Right cardiac atrium (tissue), 5 donors: ENCODE data around the gene GPSM3. TPM values are rescaled to one million over a fixed set of nuclear protein-coding genes. Genes with fewer than 3 reads are reported as not detected.
"Not testable (repeated sequence)": the region's sequence is repeated elsewhere in the genome, so short reads cannot be mapped to it uniquely, and the experiment has no call there.

Source experiments
- ATAC-seq, 2 donors: fragments of 200-7000 bp; cut with Tn5 transposase; one replicate each; pipeline versions ENCODE4 v1.8.0 to v1.9.1; 2020; ENCODE audit warnings: moderate library complexity in 2 of 2, mild to moderate bottlenecking in 1 of 2
- DNase-seq, 3 donors: peaks; one replicate each; pipeline ENCODE4 v3.0.0-alpha.2; 2020
- H3K27ac ChIP-seq: one replicate; pipeline ENCODE4 v1.5.1; 2013; ENCODE audit warnings: mild to moderate bottlenecking, low read length, control low read depth, moderate library complexity
- H3K27me3 ChIP-seq: one replicate; pipeline ENCODE4 v1.6.1; 2013; ENCODE audit not compliant: control insufficient read depth, insufficient read depth
- H3K4me1 ChIP-seq: one replicate; pipeline ENCODE4 v1.6.1; 2013; ENCODE audit warnings: low read length; ENCODE audit not compliant: control insufficient read depth, insufficient read depth
- H3K4me3 ChIP-seq: one replicate; pipeline ENCODE4 v1.5.1; 2013; ENCODE audit warnings: low read length, control low read depth
- H3K9me3 ChIP-seq: one replicate; pipeline ENCODE4 v1.6.1; 2013; ENCODE audit warnings: low read length; ENCODE audit not compliant: control insufficient read depth
- WGBS: extraction: QIAGEN DNeasy Blood & Tissue Kit; methylation state at CpG from one replicate; pipeline ENCODE4 v1.1.7; 2013; 5-methylcytosine and 5-hydroxymethylcytosine counted together
- intact Hi-C, 4 donors: fragments of 100-400 bp; cut with DNase I; formaldehyde crosslinking; loops; one replicate each; pipeline versions ENCODE4 v1.11.0 to v1.14.0; 2022 to 2023
- polyA plus RNA-seq: library from polyadenylated mRNA; stranded (reverse); fragments of 200-250 nt; gene quantifications from one replicate; pipeline ENCODE4 v1.2.3, GENCODE V29; 2013
- total RNA-seq, 4 donors: library from RNA; stranded (reverse); fragmentation: NEBNext Ultra II Directional; extraction: Animal tissue kit (Norgen Biotek cat#: 25700); gene quantifications; one replicate each; pipeline ENCODE4 v1.2.1, GENCODE V29; 2021
- donor health status: healthy with polysubstance abuse.
- donor health status: DM: no; HTN: yes; CAD: no.
- donor health status: DM: no; HTN: no; CAD: no.
- donor health status: DM: no; HTN: yes; CAD: no; lungs with severe emphysema.
- donor health status: DM: yes; HTN: yes; CAD: no.

GPSM3 gene
- total and polyA plus RNA-seq, 5 donors, result 4.0 to 9.5 (median 7.5) TPM

DNA sequence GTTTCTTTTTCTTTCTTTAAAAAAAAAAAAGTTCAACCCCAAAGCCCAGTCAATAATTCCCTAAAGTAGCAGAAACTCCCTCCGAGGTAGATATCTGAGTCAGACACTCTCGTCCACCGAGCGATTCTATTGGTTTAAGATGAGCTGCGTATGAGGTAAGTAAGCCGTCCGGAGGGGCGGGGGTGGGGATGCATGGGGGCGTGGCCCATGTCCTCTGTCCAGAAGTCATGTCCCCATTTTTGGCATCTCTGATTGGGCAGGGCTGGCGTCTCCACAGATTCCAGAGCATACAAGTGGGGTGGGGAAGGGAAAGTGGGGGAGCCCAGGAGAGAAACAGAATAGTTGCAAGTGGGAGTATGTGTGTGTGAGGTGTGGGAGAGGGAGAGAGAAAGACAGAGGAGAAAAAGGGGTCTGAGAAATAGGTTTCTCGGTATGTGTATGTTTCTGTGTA lies 6.7 kb downstream of the GPSM3 start:
- H3K27ac ChIP-seq, result peak overlapping the region; percentile 88
- ATAC-seq (peak; percentile 65 to 74), DNase-seq (peak; percentile 89 to 95 (median 94))
- H3K9me3 ChIP-seq, H3K27me3 ChIP-seq, H3K4me3 ChIP-seq, H3K4me1 ChIP-seq, intact Hi-C loops: not testable (repeated sequence)
- 13% methylated on average over 11 of the region's 11 CpGs for WGBS

DNA sequence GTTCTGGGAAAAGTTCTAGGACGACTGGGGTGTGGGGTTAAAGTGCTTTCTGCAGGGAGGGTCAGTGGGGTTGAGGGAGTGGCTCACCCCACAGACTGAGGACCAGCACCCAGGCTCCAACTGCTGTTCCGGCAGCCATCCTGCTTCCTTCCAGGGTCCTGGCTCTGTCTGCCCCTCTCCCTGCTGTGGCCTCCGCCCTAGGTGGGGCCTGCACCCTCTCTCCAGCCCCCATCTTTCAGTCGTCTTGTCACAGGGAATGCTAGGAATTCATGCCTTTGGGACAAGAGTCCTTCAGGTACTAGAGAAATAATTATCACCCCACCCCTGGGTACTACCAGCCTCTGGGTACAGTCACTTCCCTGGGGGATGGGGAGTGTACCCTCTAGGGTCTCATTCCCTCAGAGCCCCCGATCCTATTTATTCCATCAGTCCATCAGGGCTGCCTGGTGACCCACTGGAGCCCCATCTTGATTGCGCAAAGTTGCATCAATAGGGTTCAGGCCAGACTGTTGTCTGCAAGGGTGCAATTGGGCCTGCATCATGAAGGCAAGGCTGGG lies 8.3 kb downstream of the GPSM3 start, which contains the start of gene AGER:
Gene AGER, minus strand, starts transcription at position 170 of the 557 bp plus-strand sequence. Its CDS starts 31 bp downstream, at position 139.
- no peaks in the 10 kb centered on the region for H3K27me3 ChIP-seq
- H3K4me1 ChIP-seq, result peaks cover 8% of the 10 kb centered on the region
- ATAC-seq, result no peak
- no peak within 1 kb of the TSS for H3K4me3 ChIP-seq
- peak within 1 kb of the TSS; percentile 48 for H3K27ac ChIP-seq
- 70% methylated on average over 6 of the region's 6 CpGs for WGBS
- H3K9me3 ChIP-seq, result no peaks in the 10 kb centered on the region
- intact Hi-C loops, result no loop called here
- DNase-seq, result no peak

DNA sequence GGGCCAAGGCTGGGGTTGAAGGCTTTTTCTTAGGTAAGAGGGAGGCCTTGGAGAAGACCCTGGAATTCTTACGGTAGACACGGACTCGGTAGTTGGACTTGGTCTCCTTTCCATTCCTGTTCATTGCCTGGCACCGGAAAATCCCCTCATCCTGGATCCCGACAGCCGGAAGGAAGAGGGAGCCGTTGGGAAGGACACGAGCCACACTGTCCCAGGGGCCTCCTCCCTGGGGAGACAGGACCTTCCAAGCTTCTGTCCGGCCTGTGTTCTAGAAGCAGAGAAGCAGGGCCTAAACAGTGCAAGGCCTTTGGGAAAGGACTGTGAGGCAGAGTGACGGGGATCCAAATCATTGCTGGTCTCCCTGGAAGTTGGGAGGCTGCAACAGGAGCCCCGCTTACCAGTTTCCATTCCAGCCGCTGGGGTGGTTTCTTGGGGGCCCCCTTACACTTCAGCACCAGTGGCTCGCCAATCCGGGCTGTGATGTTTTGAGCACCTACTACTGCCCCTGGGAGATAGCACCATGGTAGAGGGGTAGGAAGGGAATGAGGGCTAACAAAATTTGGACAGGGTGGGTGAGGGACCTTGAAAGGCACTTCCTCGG lies 8.9 kb downstream of the GPSM3 start:
- intact Hi-C loops, result no loop called here
- H3K27ac ChIP-seq, result peak overlapping the region; percentile 48
- DNase-seq, result peak in 1 of 3 donors; percentile 67

DNA sequence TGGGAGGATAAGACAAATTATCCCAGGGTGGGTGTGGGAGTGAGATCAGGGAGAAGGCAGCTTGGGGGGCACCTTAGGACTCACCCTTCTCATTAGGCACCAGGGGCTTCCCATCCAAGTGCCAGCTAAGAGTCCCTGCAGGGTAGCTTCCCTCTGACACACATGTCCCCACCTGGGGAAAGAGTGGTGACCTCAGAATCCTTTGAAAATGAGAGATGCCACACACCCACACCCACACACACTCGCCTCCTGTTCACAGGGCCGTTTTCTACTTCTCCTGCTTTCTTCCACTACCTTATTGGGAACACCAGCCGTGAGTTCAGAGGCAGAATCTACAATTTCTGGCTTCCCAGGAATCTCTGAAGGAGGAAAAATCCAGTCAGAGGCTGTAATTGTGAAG lies 9.4 kb downstream of the GPSM3 start:
- no peak overlapping the region for H3K4me3 ChIP-seq
- no peak for ATAC-seq
- intact Hi-C loops, result no loop called here
- WGBS, result 79% methylated on average over 3 of the region's 3 CpGs
- no peaks in the 10 kb centered on the region for H3K27me3 ChIP-seq
- no peaks in the 10 kb centered on the region for H3K9me3 ChIP-seq
- H3K4me1 ChIP-seq, result peaks cover 9% of the 10 kb centered on the region
- no peak for DNase-seq
- H3K27ac ChIP-seq, result peak overlapping the region; percentile 21

More for the DNA sequence above, 8.9 kb downstream of the GPSM3 start:
- H3K27me3 ChIP-seq, result no peaks in the 10 kb centered on the region
- WGBS, result 70% methylated on average over 15 of the region's 15 CpGs
- H3K4me3 ChIP-seq, result no peak overlapping the region
- no peak for ATAC-seq
- peaks cover 9% of the 10 kb centered on the region for H3K4me1 ChIP-seq
- H3K9me3 ChIP-seq, result no peaks in the 10 kb centered on the region

DNA sequence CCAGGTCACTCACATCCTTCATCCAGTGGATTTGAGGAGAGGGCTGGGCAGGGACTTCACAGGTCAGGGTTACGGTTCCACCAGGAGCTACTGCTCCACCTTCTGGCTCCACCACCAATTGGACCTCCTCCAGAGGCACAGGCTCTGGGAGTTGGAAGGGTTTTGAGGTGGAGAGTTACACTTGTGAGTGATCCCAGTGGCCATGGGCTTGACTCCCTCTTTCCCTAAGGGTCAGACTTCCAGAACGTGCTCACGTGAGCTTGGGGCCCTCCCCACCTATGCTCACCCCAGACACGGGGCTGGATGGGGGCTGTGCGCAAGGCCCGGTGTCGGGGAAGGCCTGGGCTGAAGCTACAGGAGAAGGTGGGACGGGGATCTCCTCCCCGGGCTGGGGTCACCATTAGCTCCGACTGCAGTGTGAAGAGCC lies 9.9 kb downstream of the GPSM3 start:
- peak in 1 of 3 donors; percentile 18 for DNase-seq
- intact Hi-C loops, result no loop called here
- WGBS, result 82% methylated on average over 10 of the region's 10 CpGs
- no peak for ATAC-seq
- Histone ChIP-seq H3K27ac (no peak overlapping the region), H3K9me3 (no peaks in the 10 kb centered on the region), H3K27me3 (no peaks in the 10 kb centered on the region), H3K4me3 (no peak overlapping the region), H3K4me1 (peaks cover 9% of the 10 kb centered on the region)

DNA sequence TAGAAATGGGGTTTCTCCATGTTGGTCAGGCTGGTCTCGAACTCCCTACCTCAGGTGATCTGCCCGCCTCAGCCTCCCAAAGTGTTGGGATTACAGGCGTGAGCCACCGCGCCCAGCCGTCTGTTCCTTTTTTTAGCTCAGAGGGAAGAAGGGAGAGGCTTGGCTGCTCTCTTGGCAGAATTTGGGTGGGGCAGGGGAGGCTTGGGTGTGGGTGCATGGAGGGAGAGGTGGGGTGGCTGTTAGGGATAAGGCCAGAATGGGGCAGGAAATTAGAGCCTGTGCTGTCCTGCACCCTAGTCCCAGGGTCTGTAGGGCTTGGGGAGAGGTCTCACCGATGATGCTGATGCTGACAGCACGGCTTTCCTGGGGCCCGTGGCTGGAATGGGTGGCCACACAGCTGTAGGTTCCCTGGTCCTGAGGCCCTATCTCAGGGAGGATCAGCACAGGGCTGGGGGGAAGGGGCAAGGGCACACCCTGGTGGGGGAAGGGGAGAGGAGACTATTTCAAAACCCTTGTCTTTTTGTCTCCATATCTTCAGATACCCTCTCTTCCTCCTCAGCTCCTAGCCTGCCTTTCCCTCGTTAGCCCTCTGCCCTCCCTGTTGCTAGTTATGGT lies 10.4 kb downstream of the GPSM3 start:
- H3K4me3 ChIP-seq, result no peak overlapping the region
- ATAC-seq (no peak), DNase-seq (peak in 1 of 3 donors; percentile 58)
- WGBS, result 67% methylated on average over 10 of the region's 10 CpGs
- intact Hi-C loops, result no loop called here
- no peaks in the 10 kb centered on the region for H3K27me3 ChIP-seq
- H3K9me3 ChIP-seq, result no peaks in the 10 kb centered on the region
- no peak overlapping the region for H3K27ac ChIP-seq
- H3K4me1 ChIP-seq, result peaks cover 9% of the 10 kb centered on the region

DNA sequence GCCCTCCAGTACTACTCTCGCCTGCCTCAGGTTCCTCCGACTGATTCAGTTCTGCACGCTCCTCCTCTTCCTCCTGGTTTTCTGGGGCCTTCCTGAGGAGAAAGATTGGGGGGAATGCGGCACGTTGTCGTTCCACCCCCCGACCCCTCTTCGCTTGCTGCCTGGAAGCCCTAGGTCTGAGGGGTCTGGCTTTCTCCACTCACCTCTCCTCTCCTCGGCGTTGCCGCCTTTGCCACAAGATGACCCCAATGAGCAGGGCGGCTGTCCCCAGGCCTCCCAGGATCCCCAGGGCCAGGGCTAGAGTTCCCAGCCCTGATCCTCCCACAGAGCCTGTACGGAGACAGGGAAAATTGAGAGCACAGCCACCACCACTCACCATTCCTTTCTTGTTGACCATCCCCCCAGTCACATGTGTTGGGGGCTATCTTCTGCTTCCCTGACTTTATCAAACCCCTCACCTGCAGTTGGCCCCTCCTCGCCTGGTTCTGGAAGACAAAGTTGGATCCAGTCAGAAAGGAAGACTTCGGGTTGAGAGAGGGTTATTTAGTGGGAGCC lies 11.2 kb downstream of the GPSM3 start:
- H3K27ac ChIP-seq, result no peak overlapping the region
- ATAC-seq, result no peak
- H3K9me3 ChIP-seq, result no peaks in the 10 kb centered on the region
- no peaks in the 10 kb centered on the region for H3K27me3 ChIP-seq
- peaks cover 8% of the 10 kb centered on the region for H3K4me1 ChIP-seq
- intact Hi-C loops, result no loop called here
- 85% methylated on average over 15 of the region's 15 CpGs for WGBS
- no peak overlapping the region for H3K4me3 ChIP-seq
- peak in 1 of 3 donors; percentile 43 for DNase-seq

DNA sequence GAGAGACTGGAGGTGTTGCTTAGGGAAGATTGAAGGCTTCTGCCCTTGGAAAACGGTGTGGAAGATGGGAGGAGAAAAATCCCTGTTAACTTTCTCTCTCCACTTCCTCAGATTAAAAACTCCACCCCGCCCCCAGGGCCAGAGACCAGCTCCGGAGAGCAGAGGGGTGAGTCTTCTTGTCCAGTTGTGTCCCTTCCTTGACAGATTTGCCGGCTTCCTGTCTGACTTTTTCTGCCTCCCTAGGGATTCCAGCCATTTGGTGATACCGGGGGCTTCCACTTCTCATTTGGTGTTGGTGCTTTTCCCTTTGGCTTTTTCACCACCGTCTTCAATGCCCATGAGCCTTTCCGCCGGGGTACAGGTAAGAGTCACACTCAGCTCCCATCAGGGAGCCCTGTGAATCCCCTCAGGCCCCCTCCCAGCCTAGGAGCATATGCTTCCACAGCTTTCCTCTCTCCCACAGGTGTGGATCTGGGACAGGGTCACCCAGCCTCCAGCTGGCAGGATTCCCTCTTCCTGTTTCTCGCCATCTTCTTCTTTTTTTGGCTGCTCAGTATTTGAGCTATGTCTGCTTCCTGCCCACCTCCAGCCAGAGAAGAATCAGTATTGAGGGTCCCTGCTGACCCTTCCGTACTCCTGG lies 12.6 kb downstream of the GPSM3 start:
- Histone ChIP-seq H3K27ac (no peak overlapping the region), H3K4me3 (no peak overlapping the region)
- intact Hi-C loops, result loop anchor here in 1 of 4 donors (10.0 kb wide), 1 partner anchor 55 kb away; the partner anchor contains the start of gene ATF6B

DNA sequence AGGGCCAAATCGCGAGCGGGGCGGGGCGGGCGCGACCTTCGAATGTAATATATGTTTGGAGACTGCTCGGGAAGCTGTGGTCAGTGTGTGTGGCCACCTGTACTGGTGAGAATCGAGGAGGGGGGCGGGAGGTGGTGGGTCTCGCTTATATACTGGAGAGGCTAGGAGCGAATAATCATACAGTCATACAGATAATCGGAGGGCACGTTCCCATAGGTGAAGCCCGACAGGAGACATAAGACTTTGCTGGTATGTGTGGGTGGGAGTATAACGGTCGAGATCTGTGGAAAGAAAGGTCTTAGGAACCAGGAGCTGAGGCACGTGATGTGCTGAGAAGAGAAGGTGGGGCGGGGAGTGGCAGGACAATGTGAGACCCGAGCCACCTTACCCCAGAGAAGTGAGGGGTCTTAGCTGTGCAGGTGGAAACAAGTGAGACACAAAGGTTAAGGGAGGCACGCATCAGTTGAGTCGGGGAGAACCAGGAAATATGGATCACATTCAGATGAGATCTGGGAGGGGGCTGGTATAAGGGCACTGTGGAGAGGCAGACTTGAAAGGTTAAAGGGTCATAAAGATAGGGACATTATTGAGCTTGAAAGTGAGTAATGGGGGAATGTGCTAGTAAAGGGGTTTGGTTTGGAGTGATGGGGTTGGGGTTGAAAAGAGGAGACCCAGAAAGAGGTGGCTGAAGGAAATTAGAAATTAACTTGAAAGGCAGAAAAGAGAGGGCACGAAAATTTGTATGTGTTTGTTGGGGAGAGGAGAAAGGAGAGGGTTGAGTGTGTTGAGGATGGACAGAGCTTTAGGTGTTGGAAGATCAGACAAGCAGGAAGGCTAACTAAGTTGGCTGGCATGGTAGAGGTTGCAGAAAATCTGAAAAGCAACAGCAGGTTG lies 13.6 kb downstream of the GPSM3 start:
- H3K9me3 ChIP-seq, result no peaks in the 10 kb centered on the region
- H3K27me3 ChIP-seq, result no peaks in the 10 kb centered on the region
- intact Hi-C loops, result loop anchor here in 1 of 4 donors (10.0 kb wide), 1 partner anchor 54 kb away; the partner anchor contains the start of gene ATF6B
- peak overlapping the region; percentile 76 for H3K27ac ChIP-seq
- DNase-seq (peak in 1 of 3 donors; percentile 31), ATAC-seq (no peak)
- H3K4me3 ChIP-seq, result peak overlapping the region; percentile 64
- H3K4me1 ChIP-seq, result peaks cover 4% of the 10 kb centered on the region
- WGBS, result 2% methylated on average over 24 of the region's 24 CpGs

More for the DNA sequence above, 12.6 kb downstream of the GPSM3 start:
- ATAC-seq (no peak), DNase-seq (peak in 1 of 3 donors; percentile 52)
- WGBS, result 57% methylated on average over 10 of the region's 10 CpGs
- Histone ChIP-seq H3K4me1 (peaks cover 4% of the 10 kb centered on the region), H3K27me3 (no peaks in the 10 kb centered on the region), H3K9me3 (no peaks in the 10 kb centered on the region)
